H1 (cell line): Measurements from ENCODE around the gene RHEX. TPM values are rescaled to one million over a fixed set of nuclear protein-coding genes. Genes with fewer than 3 reads are reported as not detected.

Experiments
- CTCF ChIA-PET: fragments of 300-600 bp; sonication (Branson Sonifier 250); formaldehyde crosslinking; loops from one replicate; lab custom pipeline; 2021; ENCODE audit not compliant: partially characterized antibody; lab: Charles Lee
- POLR2A ChIA-PET: fragments of 300-600 bp; sonication (Branson Sonifier 250); formaldehyde crosslinking; loops from one replicate; lab custom pipeline; 2021; ENCODE audit warnings: inconsistent platforms; ENCODE audit not compliant: partially characterized antibody; lab: Charles Lee
- DNase-seq, 2 experiments: peaks; one replicate each; pipeline versions ENCODE4 v3.0.0 to v3.0.0-alpha.2; 2010 to 2022; ENCODE audit warnings: low spot score in 2 of 2, low read depth in 1 of 2, mixed read lengths in 1 of 2
- FAIRE-seq: peaks from 2 replicates; lab custom pipeline; 2011; peaks lifted over from hg19 to GRCh38; lab: Jason Lieb, UNC
- H2AFZ ChIP-seq: 2 replicates; pipeline ENCODE4 v1.8.1; 2012; ENCODE audit warnings: low read length, inconsistent platforms
- H2AK5ac ChIP-seq: 2 replicates; pipeline ENCODE4 v1.6.1; 2013; ENCODE audit warnings: low read depth, low read length
- H2BK120ac ChIP-seq: replicated peaks from 2 replicates; pipeline ENCODE3; 2013; ENCODE audit warnings: low read depth, low read length, inconsistent platforms
- H2BK12ac ChIP-seq: 2 replicates; pipeline ENCODE4 v1.6.1; 2013; ENCODE audit warnings: low read depth, low read length
- H2BK15ac ChIP-seq: 2 replicates; pipeline ENCODE4 v1.6.1; 2013; ENCODE audit warnings: low read length
- H2BK20ac ChIP-seq: 2 replicates; pipeline ENCODE4 v1.6.1; 2013; ENCODE audit warnings: low read length
- H2BK5ac ChIP-seq: 2 replicates; pipeline ENCODE4 v1.6.1; 2013; ENCODE audit warnings: low read depth, low read length
- H3K14ac ChIP-seq: 2 replicates; pipeline ENCODE4 v1.6.1; 2013; ENCODE audit warnings: inconsistent platforms; ENCODE audit not compliant: insufficient read length
- H3K18ac ChIP-seq: 2 replicates; pipeline ENCODE4 v1.6.1; 2013; ENCODE audit warnings: low read length; ENCODE audit errors: extremely low read depth
- H3K23ac ChIP-seq: 2 replicates; pipeline ENCODE4 v1.6.1; 2013; ENCODE audit warnings: inconsistent platforms; ENCODE audit not compliant: insufficient read length
- H3K23me2 ChIP-seq: 2 replicates; pipeline ENCODE4 v1.6.1; 2013; ENCODE audit warnings: low read depth, low read length
- H3K27ac ChIP-seq: 2 replicates; pipeline ENCODE4 v1.6.1; 2011; ENCODE audit warnings: low read depth, low read length, inconsistent platforms
- H3K27me3 ChIP-seq, 4 experiments: replicated peaks in 1 of 4; 1 replicate in 1 of 4; 2 replicates in 3 of 4; pipeline versions ENCODE4 v1.6.1 to v1.8.1; 2011 to 2013; ENCODE audit warnings: low read length in 3 of 4, mild to moderate bottlenecking in 3 of 4, inconsistent platforms in 2 of 4, mixed read lengths in 2 of 4, moderate library complexity in 1 of 4; ENCODE audit not compliant: control insufficient read depth in 3 of 4, insufficient read depth in 3 of 4; ENCODE audit errors: extremely low read depth in 1 of 4
- H3K36me3 ChIP-seq, 4 experiments: 2 replicates each; pipeline versions ENCODE4 v1.6.1 to v1.8.1; 2011 to 2013; ENCODE audit warnings: mild to moderate bottlenecking in 4 of 4, low read length in 3 of 4, moderate library complexity in 2 of 4, control low read depth in 1 of 4, inconsistent platforms in 1 of 4; ENCODE audit not compliant: insufficient read depth in 4 of 4, control insufficient read depth in 2 of 4
- H3K4ac ChIP-seq: replicated peaks from 2 replicates; pipeline ENCODE3; 2013; ENCODE audit warnings: low read length, low read depth, mixed read lengths, inconsistent platforms; ENCODE audit not compliant: insufficient read length
- H3K4me1 ChIP-seq, 4 experiments: replicated peaks in 1 of 4; 1 replicate in 1 of 4; 2 replicates in 3 of 4; pipeline versions ENCODE4 v1.6.1 to v1.8.1; 2011 to 2013; ENCODE audit warnings: low read length in 3 of 4, inconsistent platforms in 2 of 4, mixed read lengths in 1 of 4; ENCODE audit not compliant: insufficient read depth in 4 of 4, control insufficient read depth in 3 of 4
- H3K4me2 ChIP-seq, 2 experiments: 2 replicates each; pipeline versions ENCODE4 v1.6.1 to v1.8.1; 2011 to 2013; ENCODE audit warnings: low read depth in 2 of 2, low read length in 2 of 2, control low read depth in 1 of 2, inconsistent platforms in 1 of 2, mild to moderate bottlenecking in 1 of 2; ENCODE audit not compliant: insufficient read depth in 1 of 2
- H3K4me3 ChIP-seq, 4 experiments: fragments of 200-600, 300-600 bp in 1 of 4; sonication (generic), shearing (Covaris generic), sonication (Bioruptor Twin) in 1 of 4; 2 replicates each; pipeline versions ENCODE4 v1.5.1 to v1.8.1; 2011 to 2016; ENCODE audit warnings: low read length in 4 of 4, low read depth in 3 of 4, control low read depth in 2 of 4, inconsistent platforms in 2 of 4, mild to moderate bottlenecking in 2 of 4, mixed read lengths in 1 of 4, moderate library complexity in 1 of 4; ENCODE audit not compliant: insufficient read depth in 2 of 4; ENCODE audit errors: extremely low read depth in 1 of 4
- H3K56ac ChIP-seq: replicated peaks from 2 replicates; pipeline ENCODE3; 2013; ENCODE audit warnings: low read depth, mild to moderate bottlenecking, mixed read lengths, low read length, inconsistent platforms; ENCODE audit not compliant: insufficient read length
- H3K79me1 ChIP-seq: 2 replicates; pipeline ENCODE4 v1.6.1; 2013; ENCODE audit warnings: low read depth, low read length, control low read depth
- H3K79me2 ChIP-seq, 2 experiments: 2 replicates each; pipeline versions ENCODE4 v1.6.1 to v1.8.1; 2012 to 2013; ENCODE audit warnings: low read length in 2 of 2, mild to moderate bottlenecking in 2 of 2, inconsistent platforms in 1 of 2; ENCODE audit not compliant: insufficient read depth in 2 of 2, control insufficient read depth in 1 of 2
- H3K9ac ChIP-seq, 4 experiments: replicated peaks in 1 of 4; 1 replicate in 1 of 4; 2 replicates in 3 of 4; pipeline versions ENCODE4 v1.6.1 to v1.8.1; 2011 to 2013; ENCODE audit warnings: low read depth in 3 of 4, low read length in 3 of 4, control low read depth in 2 of 4, mild to moderate bottlenecking in 2 of 4, moderate library complexity in 2 of 4, inconsistent platforms in 1 of 4; ENCODE audit errors: extremely low read depth in 1 of 4
- H3K9me3 ChIP-seq, 2 experiments: 2 replicates each; pipeline versions ENCODE4 v1.6.1 to v1.8.1; 2012 to 2013; ENCODE audit warnings: mild to moderate bottlenecking in 2 of 2, moderate library complexity in 2 of 2, control low read depth in 1 of 2, inconsistent platforms in 1 of 2, low read depth in 1 of 2, low read length in 1 of 2, mixed read lengths in 1 of 2; ENCODE audit not compliant: insufficient read depth in 2 of 2
- H4K20me1 ChIP-seq, 2 experiments: replicated peaks in 1 of 2; 2 replicates each; pipeline versions ENCODE3 to v1.8.1; 2011 to 2013; ENCODE audit warnings: inconsistent platforms in 2 of 2, low read length in 2 of 2, mild to moderate bottlenecking in 1 of 2; ENCODE audit not compliant: insufficient read depth in 2 of 2, control insufficient read depth in 1 of 2
- H4K5ac ChIP-seq: 2 replicates; pipeline ENCODE4 v1.6.1; 2013; ENCODE audit warnings: low read length, low read depth, mixed read lengths, inconsistent platforms; ENCODE audit not compliant: insufficient read length
- H4K8ac ChIP-seq: 2 replicates; pipeline ENCODE4 v1.8.0; 2013; ENCODE audit warnings: mild to moderate bottlenecking, moderate library complexity, low read length, inconsistent platforms; ENCODE audit not compliant: insufficient read depth; ENCODE audit errors: extremely low read depth
- H4K91ac ChIP-seq: replicated peaks from 2 replicates; pipeline ENCODE3; 2013; ENCODE audit warnings: low read length, mixed read lengths, inconsistent platforms; ENCODE audit not compliant: insufficient read length
- WGBS, 2 experiments: shearing (Covaris generic) in 1 of 2; methylation state at CpG; one replicate each; pipeline versions ENCODE4 v1.1.6 to v1.1.7; 2013 to 2015; ENCODE audit warnings: low lambda C conversion rate in 2 of 2, mixed read lengths in 2 of 2, inconsistent platforms in 1 of 2, low coverage in 1 of 2, missing lambda C conversion rate in 1 of 2; ENCODE audit not compliant: insufficient replicate concordance in 2 of 2, insufficient coverage in 1 of 2, insufficient read length in 1 of 2; ENCODE audit errors: extremely low coverage in 1 of 2, missing lambda C conversion rate in 1 of 2; 5-methylcytosine and 5-hydroxymethylcytosine counted together
- polyA plus RNA-seq, 7 experiments: library from polyadenylated mRNA; depleted of rRNA in 3 of 7; stranded (reverse) in 5 of 7; unstranded in 2 of 7; fragments of >200 nt in 5 of 7; fragments of 200-250 nt in 2 of 7; gene quantifications; 1 replicate in 5 of 7; 2 replicates in 1 of 7; 4 replicates in 1 of 7; pipeline versions ENCODE4 v1.2.1 to v1.2.3, GENCODE V29; 2011 to 2013; ENCODE audit warnings: missing spikeins in 2 of 7, mixed read lengths in 2 of 7
- total RNA-seq: library from RNA; stranded (reverse); fragmentation: NEBNext Ultra II Directional; extraction: Animal tissue kit (Norgen Biotek cat#: 25700); gene quantifications from 2 replicates; pipeline ENCODE4 v1.2.1, GENCODE V29; 2021
- TF ChIP-seq, protein P1 (sequence below): IDR thresholded peaks from 2 replicates; pipeline ENCODE4 v1.6.1; 2011; ENCODE audit warnings: low read depth, mild to moderate bottlenecking, low read length; ENCODE audit not compliant: insufficient read depth

RHEX gene
- total and polyA plus RNA-seq, 2 of the 8 experiments (the other 6 are each of a cell fraction or from before 2014, with no cell fraction given) = not detected

DNA sequence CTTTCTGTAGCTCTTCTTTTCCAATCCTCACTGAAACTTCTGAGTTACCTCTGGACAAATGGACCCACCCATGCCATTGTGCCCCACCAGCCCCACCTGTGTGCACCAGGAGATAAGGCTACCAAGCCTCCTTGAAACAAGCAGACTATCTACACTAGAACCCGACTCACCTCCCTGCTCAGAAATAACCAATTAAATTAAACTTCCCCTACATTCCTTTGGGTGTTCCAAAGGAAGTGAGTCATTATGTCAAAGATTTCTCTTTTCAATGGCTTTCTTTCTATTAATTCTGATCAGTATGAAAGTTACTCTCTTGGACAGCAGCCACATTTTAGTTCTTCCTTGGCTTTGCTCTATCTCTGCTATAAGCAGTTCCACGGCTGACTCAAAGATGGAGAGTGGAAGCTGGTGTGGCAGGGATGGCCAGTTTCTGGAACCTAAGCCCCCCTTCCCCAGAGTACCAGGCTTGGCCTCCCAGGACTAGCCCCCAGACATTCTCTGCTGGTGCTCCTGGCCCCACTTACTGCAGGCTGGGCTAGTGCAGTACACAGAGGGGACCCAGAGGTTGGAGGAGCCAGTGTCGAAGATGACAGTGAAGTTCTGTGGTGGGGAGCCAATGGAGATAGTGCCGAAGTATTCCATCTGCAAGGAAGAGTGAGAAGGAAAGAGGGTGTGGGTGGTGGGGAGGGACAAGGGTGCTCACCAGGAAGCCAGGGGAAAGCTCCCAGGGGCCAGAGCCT, 31.2 kb upstream of the RHEX start:
- H4K91ac ChIP-seq = no peak overlapping the region
- no peaks in the 10 kb centered on the region for H3K9me3 ChIP-seq
- no peak overlapping the region for H2AFZ ChIP-seq
- WGBS, 2 experiments = 86% methylated on average over 4 of the region's 4 CpGs; no CpG with 5 or more reads in 1 of the 2 experiments
- H3K36me3 ChIP-seq = no peaks in the 10 kb centered on the region
- no peak overlapping the region for H4K5ac ChIP-seq
- no peaks in the 10 kb centered on the region for H3K79me1 ChIP-seq
- no peak overlapping the region for H3K4me3 ChIP-seq
- H3K23me2 ChIP-seq = no peaks in the 10 kb centered on the region
- CTCF ChIA-PET = interaction anchor here (0.6 to 2.4 kb wide), 5 partner anchors 9 to 230 kb away, joined by 3 to 23 read pairs (median 3); no protein-coding TSS in a partner anchor
- TF ChIP-seq, protein P1, sequence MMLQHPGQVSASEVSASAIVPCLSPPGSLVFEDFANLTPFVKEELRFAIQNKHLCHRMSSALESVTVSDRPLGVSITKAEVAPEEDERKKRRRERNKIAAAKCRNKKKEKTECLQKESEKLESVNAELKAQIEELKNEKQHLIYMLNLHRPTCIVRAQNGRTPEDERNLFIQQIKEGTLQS = no peak
- no peak overlapping the region for H3K9ac ChIP-seq
- H3K18ac ChIP-seq = no peak overlapping the region
- no peak overlapping the region for H2AK5ac ChIP-seq
- no peaks in the 10 kb centered on the region for H3K4me1 ChIP-seq
- H3K4ac ChIP-seq = no peak overlapping the region
- no peak overlapping the region for H3K4me2 ChIP-seq
- no peak overlapping the region for H3K14ac ChIP-seq
- H2BK12ac ChIP-seq = no peak overlapping the region
- no peaks in the 10 kb centered on the region for H4K20me1 ChIP-seq
- no peak overlapping the region for H3K27ac ChIP-seq
- DNase-seq (no peak), FAIRE-seq (no peak)
- no peak overlapping the region for H2BK20ac ChIP-seq
- H2BK15ac ChIP-seq = no peak overlapping the region
- no peak overlapping the region for H4K8ac ChIP-seq
- no peaks in the 10 kb centered on the region for H3K79me2 ChIP-seq
- POLR2A ChIA-PET = no interaction called here
- no peaks in the 10 kb centered on the region; a peak in 1 of 7 replicates for H3K27me3 ChIP-seq
- no peak overlapping the region for H3K23ac ChIP-seq
- no peak overlapping the region for H2BK120ac ChIP-seq
- no peak overlapping the region for H2BK5ac ChIP-seq
- no peak overlapping the region for H3K56ac ChIP-seq
